CD4-positive, alpha-beta T cell treated with Interleukin-15 for 1 hour (primary cell): ENCODE measurements around the gene NCL.
"Not testable (repeated sequence)": the region's sequence is repeated elsewhere in the genome, so short reads cannot be mapped to it uniquely, and the experiment has no call there.

ENCODE experiments used
- DNase-seq: peaks from one replicate; pipeline ENCODE4 v3.0.0-alpha.2; 2020

NCL gene

DNA sequence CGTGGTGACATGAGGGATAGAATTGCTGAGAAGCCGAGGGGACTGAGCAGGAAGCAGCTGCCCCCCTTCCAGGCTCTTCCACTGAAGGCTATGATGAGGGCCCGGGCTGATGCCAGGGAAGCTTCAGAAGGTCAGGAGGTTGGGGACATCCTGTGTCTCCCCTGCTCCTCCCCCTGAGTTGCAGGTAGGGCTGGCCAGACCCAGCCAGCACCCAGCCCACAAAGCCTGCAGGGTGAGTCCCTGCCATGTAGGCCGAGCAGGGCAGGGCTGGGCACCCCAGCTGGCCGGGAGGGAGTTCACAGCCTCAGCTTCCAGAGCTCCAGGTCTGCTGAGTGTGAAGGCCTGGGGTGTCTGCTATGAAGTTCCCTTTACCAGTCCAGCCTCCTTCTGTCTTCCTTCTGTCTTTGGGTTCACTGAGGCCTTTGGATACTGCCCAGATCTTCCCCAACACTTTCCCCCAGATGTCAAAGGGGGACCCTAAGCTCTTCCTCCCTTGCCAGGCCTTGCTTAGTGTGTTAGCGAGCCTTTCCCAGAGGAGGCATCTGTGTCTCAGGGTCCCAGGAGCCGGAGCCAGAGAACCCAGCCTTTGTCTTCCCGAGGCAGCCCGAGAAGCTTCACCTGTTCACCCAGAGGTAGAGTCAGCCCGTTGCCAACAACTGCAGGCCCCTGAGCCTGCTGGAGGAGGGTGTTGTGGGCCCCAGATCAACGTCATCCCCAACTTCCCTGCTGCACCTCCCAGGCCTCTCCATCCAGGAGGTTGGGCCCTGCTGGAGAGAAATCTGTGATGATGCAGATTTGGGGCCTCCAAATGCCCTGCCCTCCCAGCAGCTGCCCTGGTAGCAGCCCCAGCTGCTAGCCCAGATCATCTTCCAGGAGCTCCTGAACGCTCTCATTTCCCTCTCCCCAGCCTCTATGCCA lies 3.6 kb upstream of the NCL start:
- no peak for DNase-seq

DNA sequence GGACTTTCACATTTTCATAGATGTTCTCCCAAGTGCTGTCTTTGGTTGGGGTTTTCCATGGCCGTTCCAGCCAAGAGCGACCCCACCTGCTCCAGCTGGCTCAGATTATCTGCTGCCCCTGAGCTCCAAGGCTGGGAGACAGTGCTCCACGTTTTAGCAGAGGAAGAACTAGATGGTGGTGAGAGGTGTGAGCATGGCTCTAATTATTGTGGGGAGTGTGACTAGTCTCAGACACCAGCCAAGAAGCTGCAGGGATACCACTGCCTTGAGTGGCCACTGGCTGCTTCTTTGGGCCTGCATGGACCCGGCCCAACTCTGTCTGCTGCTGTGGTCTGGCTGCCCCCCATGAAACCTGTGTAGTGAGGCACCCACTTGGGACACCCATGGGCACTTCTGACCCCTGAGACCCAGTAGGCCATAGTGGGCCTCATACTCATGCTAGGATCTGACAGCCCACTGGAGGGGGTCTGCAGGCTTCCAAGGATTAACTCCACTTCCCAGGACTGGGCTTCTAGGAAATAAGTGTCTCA lies 2.8 kb upstream of the NCL start:
- DNase-seq: no peak

DNA sequence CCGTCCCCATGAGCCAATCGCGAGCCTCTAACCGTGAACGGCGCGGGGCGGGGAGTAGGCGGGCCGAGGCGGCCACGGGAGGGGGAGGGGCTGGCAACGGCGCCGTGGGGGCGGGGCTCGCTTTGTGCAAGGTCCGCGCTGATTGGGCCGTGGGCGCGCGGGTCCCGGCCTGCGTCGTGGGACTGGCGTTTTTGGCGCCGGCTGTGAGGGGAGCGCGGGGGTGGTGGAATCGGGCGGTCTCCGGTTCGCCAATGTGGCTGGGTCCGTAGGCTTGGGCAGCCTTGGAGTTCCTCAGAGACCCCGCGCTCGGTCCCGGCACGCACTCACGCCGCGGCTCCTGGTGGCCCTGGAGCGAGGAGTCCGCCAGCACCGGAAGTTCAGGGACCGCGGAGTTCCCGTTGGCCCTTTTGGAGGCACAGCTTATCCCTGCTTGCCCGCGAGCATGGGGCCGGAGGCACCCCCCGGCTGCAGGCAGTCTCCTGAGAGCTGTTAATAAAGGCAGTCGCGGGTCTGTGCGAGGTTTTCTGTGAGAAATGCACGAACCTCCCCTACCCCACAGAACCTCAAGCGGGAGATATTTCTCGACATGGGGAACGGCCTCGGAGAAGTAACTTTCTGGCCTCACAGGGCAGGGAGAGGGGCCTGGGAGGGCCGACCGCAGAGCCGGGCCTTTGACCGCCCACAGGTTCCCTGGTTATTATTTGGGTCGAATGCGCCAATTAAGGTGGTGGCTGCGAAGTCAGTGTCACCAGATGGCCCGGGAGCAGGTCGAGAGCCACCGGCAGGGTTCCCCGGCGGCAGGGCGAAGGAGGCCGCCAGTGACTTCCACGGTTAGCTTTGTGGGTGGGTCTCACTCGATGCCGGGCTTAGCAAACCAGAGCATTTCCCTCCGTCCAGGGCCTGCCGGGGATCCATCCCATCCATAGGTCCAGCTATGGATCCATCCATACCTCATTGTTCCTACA lies 574 bp upstream of the NCL start:
- DNase-seq: no peak

DNA sequence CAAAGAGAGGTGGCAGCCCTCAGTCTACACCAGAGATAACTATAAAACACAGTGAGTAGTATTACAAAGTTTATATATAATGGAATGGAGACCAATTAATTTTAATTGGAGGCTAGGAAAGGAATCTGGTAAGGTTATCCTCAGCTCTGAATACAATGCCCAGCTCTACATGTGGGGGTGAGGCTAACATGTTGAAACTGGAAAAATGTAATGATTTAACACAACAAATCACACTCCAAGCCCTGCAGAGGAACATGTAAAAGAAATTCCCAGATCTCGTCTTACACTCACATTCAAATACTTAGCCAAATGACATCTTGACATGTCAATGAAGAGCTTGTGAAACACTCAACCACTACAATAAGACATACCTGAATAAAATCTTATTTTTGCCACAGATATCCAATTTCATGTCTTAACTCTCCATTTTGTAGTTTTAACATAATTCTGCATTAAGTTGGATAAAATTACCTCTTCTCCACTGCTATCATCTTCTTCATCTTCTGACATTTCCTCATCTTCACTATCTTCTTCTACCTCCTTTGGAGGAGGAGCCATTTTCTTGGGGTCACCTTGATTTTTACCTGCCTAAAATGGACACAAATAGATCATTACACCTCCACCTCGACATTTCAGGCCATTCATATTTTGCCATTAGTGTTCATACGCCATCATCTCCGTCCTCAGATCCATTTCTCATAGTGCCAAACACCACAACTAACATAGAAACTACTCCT lies 1.4 kb downstream of the NCL start:
- no peak for DNase-seq

DNA sequence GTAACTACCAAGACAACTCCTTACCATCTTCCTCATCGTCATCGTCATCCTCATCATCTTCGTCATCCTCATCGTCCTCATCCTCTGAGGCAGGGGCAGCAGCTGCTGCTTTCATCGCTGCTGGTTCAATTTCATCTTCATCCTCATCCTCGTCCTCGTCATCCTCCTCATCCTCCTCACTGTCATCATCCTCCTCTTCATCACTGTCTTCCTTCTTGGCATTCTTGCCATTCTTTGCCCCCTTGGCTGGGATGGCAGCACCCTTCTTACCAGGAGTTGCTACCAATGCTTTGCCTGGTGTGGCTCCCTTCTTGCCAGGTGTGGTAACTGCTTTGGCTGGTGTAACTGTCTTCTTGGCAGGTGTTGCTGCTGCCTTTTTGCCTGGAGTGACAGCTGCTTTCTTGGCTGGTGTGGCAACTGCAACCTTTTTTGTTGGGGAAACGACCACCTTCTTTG lies 2.7 kb downstream of the NCL start:
- no peak for DNase-seq

DNA sequence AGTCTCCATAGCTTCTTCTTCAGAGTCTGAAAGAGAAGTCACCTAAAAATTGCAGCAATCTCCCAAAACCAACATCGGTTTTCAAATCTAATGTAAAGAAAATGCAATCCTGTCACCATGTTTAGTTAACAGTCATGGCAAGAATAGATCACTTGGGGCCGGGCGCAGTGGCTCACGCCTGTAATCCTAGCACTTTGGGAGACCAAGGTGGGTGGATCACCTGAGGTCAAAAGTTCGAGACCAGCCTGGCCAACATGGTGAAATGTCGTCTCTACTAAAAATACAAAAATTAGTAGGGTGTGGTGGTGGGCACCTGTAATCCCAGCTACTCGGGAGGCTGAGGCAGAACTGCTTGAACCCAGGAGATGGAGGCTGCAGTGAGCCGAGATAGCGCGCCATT lies 3.4 kb downstream of the NCL start:
- DNase-seq: not testable (repeated sequence)

DNA sequence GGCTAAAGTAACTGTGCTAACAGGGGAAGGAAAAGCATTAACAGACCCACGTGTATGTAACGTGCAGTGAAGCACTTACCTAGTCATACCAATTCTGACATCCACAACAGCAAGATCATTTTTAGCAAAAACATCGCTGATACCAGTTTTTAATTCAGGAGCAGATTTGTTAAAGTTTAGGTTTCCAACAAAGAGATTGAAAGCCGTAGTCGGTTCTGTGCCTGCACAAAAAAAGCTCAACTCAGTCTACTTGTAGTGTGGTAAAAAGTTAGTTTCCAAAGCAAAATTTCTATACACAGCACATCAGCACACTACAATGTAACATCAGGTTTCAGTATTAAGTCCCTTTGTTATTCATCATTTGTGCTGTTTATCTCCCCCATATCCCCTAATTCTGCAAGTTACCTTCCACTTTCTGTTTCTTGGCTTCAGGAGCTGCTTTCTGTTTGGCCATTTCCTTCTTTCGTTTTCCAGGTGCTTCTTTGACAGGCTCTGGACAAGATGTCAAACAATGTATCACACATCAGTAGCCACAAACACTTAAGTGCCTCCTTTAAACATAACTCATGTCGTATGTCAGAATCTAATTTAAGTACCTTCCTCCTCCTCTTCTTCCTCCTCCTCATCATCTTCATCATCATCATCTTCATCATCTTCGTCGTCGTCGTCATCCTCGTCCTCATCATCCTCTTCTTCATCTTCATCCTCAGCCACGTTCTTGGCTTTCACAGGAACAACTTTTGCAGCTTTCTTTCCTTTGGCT lies 4.0 kb downstream of the NCL start:
- no peak for DNase-seq

DNA sequence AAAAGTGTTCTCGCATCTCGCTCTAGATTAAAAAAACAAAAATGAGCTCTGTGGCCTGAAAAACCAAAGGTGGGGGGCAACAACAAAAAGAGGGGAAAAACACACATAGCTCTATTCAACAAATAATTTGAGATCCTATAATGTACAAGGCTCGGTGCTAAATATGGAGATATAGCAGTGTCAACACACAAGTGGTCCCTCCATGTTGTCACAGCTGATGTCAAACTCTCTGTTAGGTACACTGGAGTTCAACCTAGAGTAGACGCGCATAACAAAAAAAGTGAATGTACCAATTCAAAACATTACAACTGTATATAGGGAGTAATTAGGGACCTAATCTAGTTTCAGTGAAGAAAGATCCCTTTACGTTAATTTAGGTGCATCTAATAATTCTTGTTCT lies 5.9 kb downstream of the NCL start:
- no peak for DNase-seq

DNA sequence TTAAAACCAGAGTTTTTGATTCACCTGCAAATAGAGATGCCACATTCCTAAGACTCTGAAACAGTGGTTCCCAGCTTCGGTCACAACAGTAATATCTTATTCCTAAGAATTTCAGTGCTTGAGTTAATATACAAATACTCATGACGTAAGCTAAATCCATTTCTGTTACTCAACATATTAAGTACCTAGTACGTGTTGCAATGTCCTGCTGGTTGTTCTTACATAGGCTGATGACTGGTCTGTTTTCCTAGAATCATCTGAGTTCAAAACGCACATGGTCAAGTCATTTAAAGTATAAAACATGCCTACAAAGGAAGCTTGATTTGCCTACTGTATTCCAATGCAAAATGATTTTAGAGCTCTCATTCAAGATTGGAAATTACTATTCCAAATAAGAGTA lies 7.2 kb downstream of the NCL start:
- DNase-seq: no peak

DNA sequence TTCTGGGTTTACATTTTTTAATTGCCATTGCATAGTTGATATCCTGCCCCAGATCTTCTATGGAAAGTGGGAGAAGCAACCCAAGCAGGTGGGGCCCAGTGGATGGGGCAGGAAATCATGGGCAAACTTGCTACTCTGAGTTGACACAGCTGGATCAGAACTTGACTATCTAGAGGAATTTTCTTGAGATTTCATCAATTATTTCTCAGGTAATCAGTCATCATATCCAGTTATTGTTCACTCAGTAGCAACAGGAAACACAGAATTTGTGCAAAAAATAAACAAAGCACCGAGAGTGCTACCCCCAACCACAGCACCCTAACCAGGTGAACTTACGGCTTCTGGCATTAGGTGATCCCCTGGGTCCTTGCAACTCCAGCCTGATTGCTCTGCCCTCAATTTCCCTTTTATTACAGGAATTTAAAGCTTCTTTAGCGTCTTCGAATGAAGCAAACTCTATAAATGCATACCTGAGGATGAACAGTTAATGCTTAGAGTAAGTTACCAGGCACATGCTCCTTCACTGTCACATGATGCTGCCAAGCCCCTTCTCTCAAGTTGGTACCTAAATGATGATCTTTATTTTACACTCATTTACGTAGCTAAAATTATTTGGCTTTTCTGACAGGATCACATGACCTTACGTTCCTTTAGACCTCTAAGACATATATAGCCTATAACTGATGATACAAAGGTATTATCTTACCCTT lies 7.8 kb downstream of the NCL start:
- DNase-seq: no peak

DNA sequence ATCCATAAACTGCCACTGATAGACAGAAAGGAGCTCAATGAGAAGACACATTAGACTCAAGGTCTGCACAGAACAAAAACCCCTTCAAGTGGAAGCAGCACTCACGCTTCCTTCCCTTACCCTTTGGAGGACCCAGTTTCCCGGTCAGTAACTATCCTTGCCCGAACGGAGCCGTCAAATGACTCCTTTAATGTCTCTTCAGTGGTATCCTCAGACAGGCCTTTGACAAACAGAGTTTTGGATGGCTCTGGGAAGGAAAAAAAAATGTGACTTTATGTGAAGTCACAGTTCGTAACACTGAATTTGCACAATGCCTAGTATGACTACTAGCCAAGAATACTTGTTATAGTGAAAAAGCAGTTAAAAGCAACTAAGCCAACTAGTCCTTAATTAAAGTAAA lies 8.4 kb downstream of the NCL start:
- DNase-seq: no peak

DNA sequence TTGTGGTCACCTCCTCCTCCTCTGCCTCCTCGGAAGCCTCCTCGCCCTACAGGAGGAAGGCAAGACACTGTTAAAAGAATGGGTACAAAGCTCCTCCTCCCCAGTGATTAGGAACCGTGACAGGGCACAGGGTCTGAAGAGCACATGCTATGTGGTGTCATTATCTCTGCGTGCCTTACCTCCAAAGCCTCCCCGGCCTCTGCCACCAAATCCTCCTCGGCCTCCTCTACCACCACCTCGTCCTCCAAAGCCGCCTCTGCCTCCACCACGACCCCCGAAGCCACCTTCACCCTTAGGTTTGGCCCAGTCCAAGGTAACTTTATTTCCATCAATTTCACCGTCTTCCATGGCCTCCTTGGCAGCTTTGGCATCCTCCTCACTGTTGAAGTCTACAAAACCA lies 9.1 kb downstream of the NCL start:
- no peak for DNase-seq

DNA sequence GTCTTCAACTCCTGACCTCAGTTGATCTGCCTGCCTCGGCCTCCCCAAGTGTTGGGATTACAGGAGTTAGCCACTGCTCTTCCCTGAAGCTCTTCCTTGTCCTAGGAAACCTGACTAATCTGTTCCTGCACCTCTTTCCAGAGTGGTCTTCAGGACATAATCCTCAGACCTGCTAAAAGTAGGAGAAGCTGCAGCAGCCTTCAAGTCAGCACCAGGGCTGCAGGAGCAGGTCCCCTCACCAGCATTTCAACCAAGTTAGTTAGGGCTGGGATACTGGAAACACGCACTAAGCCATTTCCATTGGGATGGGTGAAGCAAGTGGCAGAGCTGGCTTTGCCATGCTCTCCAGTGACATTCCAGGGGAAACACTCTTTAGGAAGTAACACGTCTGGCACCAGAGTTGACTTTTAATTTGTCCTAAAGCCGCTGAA lies 9.9 kb downstream of the NCL start:
- no peak for DNase-seq

DNA sequence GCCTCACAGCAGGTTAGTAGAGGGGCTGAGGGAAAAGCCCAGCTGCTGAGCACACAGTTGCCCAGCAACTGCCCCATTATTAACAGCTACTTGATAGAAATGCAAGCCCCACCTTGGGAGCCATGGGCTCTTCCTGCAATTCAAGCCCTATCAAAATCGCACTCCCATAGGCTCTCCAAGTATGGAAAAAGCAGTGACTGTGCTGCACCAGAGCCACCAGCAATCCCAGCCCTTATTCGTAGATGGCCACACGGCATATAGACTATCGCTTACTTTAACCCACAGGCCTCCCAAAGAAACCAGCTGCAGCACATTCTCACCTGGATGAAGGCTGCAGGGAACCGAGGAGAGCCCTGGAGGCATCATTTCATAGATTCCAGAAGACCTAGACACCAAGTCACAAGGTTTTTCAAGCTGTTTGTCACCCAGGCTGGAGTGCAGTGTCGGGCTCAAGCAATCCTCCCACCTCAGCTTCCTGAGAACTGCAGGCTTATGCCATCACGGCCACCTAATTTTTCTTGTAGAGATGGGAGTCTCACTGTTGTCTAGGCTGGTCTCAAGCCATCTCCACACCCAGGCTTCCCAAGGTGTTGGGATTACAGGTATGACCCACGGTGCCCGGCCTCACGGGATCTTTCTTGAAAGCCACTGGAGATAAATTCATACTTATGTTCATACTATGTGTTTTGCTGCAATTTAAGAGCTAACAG lies 11.3 kb downstream of the NCL start:
- no peak for DNase-seq

DNA sequence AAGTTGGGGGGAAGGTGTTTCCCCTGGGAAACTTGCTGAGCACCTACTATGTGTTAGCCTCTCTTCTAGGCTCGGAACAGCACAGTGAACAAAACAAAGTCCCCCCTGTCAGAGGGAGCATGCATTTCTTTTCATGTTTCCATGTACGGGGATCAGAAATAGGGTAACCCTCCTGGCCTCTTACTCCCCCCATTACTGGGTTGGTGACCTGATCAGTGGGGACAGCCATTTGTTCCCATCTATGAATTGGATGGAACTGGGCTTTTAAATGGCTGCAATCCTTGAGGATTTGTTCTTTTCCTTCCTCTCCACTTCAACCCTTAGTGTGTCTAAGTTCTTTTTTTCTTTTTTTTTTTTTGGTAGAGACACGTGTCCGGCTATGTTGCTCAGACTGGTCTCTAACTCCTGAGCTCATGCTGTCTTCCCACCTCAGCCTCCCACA lies 13.7 kb downstream of the NCL start:
- DNase-seq: no peak

DNA sequence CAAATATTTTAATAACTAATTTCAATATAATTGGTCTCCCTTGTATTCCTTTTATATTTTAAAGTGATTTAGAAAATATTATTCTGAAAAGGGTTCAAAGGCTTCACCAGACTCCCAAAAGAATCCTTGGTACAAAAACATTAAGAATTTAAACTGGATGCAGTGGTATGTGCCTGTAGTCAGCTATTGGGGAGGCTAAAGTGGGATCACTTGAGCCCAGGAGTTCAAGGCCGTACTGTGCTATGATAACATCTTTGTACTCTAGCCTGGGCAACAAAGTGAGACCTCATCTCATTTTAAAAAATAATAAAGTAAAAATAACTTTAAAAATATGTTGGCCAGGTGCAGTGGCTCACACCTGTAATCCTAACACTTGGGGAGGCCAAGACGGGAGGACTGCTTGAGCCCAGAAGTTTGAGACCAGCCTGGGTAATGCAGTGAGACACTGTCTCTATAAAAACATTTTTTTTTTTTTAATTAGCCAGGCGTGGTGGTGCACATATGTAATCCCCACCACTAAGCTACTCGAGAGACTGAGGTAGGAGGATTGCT lies 14.7 kb downstream of the NCL start:
- DNase-seq: no peak

DNA sequence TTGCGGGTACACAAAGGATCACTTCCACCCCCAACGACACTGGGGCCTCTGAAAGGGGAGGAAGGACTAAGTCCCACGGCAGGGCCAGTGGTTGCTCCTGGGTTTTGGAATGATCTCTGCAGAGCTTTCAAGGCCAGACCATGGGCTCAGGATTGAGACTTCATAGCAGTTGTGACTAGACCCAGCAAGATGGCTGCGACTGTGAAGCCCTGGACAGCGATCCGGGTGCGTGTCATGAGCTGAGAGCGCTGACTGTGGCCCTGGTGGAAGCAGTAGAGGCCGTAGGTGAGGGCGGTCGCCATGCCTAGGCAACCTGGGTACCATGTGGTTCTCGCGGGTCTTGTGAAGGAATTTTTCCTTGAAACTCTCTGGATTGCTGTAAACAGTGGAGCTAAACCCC lies 27.3 kb downstream of the NCL start:
- no peak for DNase-seq

DNA sequence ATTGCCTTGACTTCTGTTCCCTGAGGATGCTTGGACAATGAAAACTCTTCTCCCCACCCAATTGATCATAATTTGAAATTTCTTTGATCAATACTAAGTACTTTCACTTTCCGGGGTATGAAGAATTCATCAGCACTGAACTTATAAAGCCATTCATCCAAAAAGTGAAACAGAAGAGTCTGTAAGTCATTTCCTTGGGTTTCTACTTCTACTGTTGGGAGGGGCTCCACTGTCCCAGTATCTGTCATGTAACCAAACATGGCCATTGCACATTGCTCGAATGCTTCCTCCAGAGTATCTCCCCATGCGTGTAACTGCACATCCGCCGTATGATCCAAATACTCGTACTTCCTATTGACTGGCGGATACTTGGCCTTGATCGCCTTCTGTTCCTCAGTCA lies 30.3 kb downstream of the NCL start:
- DNase-seq: no peak

DNA sequence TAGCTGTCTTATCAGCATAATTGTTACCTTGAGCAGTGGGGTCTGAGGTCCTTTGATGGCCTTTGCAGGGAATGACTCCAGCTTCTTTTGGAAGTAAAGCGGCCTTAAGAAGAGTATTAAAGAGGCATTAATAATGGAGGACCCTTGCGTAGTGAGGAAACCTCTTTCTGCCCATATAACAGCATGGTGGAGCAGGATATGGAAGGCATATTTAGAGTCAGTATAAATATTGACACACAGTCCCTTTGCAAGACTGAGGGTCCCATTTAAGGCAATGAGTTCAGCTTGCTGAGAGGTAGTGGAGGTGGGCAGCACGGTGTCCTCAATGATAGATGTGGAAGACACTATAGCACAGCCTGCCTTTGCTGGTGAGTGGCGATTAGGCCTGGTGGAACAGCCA lies 32.7 kb downstream of the NCL start:
- DNase-seq: no peak

DNA sequence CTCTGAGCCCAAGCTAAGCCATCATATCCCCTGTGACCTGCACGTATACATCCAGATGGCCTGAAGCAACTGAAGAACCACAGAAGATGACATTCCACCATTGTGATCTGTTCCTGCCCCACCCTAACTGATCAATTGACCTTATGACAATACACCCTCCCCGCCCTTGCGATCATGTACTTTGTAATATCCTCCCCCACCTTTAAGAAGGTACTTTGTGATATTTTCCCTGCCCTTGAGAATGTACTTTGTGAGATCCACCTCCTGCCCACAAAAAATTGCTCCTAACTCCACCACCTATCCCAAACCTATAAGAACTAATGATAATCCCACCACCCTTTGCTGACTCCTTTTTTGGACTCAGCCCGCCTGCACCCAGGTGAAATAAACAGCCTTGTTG lies 33.8 kb downstream of the NCL start:
- not testable (repeated sequence) for DNase-seq
